PC-9 (cell line): ENCODE data around the gene TENM4. TPM values are rescaled to one million over a fixed set of nuclear protein-coding genes. Genes with fewer than 3 reads are reported as not detected.

Experiments
- BruUV-seq: library from RNA; stranded (reverse); fragments of 400-500 nt; replicated peaks from 2 replicates; lab custom pipeline; 2021; lab: Mats Ljungman, UMichigan
- CTCF ChIA-PET: fragments of 300-600 bp; sonication (Branson Sonifier 250); formaldehyde crosslinking; loops from one replicate; lab custom pipeline; 2022; ENCODE audit warnings: antibody characterized with exemption; lab: Charles Lee
- POLR2A ChIA-PET: fragments of 300-600 bp; sonication (Branson Sonifier 250); formaldehyde crosslinking; loops from one replicate; lab custom pipeline; 2022; ENCODE audit warnings: antibody characterized with exemption; ENCODE audit not compliant: unreplicated experiment; lab: Charles Lee
- DNase-seq, 2 experiments: peaks; one replicate each; pipeline versions ENCODE4 v3.0.0 to v3.0.0-alpha.2; 2015 to 2022; ENCODE audit warnings: mixed read lengths in 1 of 2
- H2AFZ ChIP-seq: fragments of 200-600 bp; sonication (generic); 2 replicates; pipeline ENCODE4 v1.8.1; 2017; ENCODE audit warnings: antibody characterized with exemption
- H3F3A ChIP-seq: fragments of 200-600 bp; sonication (generic); 2 replicates; pipeline ENCODE4 v1.8.1; 2017; ENCODE audit warnings: antibody characterized with exemption, mild to moderate bottlenecking, low read depth; ENCODE audit not compliant: insufficient read depth
- H3K27ac ChIP-seq: fragments of 200-600 bp; sonication (generic); 2 replicates; pipeline ENCODE4 v1.6.1; 2016; ENCODE audit warnings: mixed run types
- H3K27me3 ChIP-seq: fragments of 200-600 bp; sonication (generic); 2 replicates; pipeline ENCODE4 v1.6.1; 2016; ENCODE audit warnings: low read depth, mixed run types; ENCODE audit not compliant: insufficient read depth
- H3K36me3 ChIP-seq: fragments of 200-600 bp; sonication (generic); 2 replicates; pipeline ENCODE4 v1.6.1; 2016; ENCODE audit warnings: low read depth, mixed run types
- H3K4me1 ChIP-seq: fragments of 200-600 bp; sonication (generic); replicated peaks from 2 replicates; pipeline ENCODE4 v1.6.1; 2016; ENCODE audit warnings: mixed run types; ENCODE audit not compliant: insufficient read depth
- H3K4me2 ChIP-seq: fragments of 200-600 bp; sonication (generic); 2 replicates; pipeline ENCODE4 v1.6.1; 2017; ENCODE audit warnings: mixed run types
- H3K4me3 ChIP-seq: fragments of 200-600 bp; sonication (generic); 2 replicates; pipeline ENCODE4 v1.6.1; 2016; ENCODE audit warnings: mixed run types
- H3K79me2 ChIP-seq: fragments of 200-600 bp; sonication (generic); 2 replicates; pipeline ENCODE4 v1.6.1; 2017; ENCODE audit warnings: low read depth, mixed run types
- H3K9me2 ChIP-seq: fragments of 200-600 bp; sonication (generic); 2 replicates; pipeline ENCODE4 v1.8.1; 2017; ENCODE audit warnings: mild to moderate bottlenecking; ENCODE audit not compliant: insufficient read depth
- H3K9me3 ChIP-seq: fragments of 200-600 bp; sonication (generic); 2 replicates; pipeline ENCODE4 v1.8.1; 2016; ENCODE audit warnings: low read depth; ENCODE audit not compliant: insufficient read depth
- H4K20me1 ChIP-seq: fragments of 200-600 bp; sonication (generic); 2 replicates; pipeline ENCODE4 v1.8.1; 2017; ENCODE audit not compliant: insufficient read depth
- CTCF ChIP-seq: fragments of 200-600 bp; sonication (generic); conservative IDR thresholded peaks from 2 replicates; pipeline ENCODE4 v1.6.1; 2017; ENCODE audit warnings: mixed run types, antibody characterized with exemption, mild to moderate bottlenecking, moderate library complexity
- EZH2 ChIP-seq: fragments of 200-600 bp; sonication (generic); IDR thresholded peaks from 2 replicates; pipeline ENCODE4 v1.8.0; 2017; ENCODE audit warnings: antibody characterized with exemption, low read depth
- intact Hi-C: fragments of 100-400 bp; cut with micrococcal nuclease; formaldehyde crosslinking; loops from one replicate; pipeline ENCODE4 v1.10.0; 2022; ENCODE audit not compliant: unreplicated experiment
- total RNA-seq: library from RNA; stranded (reverse); gene quantifications from 2 replicates; pipeline ENCODE4 v1.2.3, GENCODE V29; 2021

Gene TENM4
- total RNA-seq, 1 experiment from 2014 or later = not detected

DNA sequence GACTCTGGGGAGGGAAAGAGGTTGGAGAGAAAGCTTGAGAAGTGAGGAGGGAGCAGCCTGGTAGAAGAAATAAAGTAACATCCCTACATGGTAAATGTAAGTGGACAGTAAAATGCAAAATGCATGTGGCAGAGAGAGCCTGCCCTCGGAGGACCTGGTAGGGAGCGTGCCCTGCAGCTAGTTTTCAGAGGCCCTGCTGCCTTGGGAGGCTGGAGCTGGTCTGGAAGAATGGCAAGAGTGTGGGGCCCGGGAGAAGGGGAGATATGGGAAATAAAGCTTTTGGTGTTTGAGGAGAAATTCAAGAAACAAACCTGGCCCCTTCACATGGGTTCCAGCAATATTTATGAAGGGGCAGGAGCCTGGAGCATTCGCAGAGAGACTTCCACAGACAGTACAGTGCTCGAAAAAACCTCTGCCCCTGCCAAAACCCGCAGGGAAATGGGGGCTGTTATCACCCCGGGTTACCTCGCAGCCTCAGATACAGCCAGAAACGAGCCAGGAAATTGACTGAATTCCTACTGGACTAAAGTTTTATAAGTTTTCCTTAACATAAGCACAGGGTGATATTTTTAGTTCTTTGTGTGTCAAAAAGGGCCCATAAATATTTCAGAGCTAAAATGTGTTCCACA lies 363.0 kb downstream of the TENM4 start:
- H3K27ac ChIP-seq = no peak overlapping the region
- intact Hi-C loops = no loop called here
- TF ChIP-seq CTCF (no peak), EZH2 (no peak)
- no TSS peak for BruUV-seq
- H3K79me2 ChIP-seq = no peaks in the 10 kb centered on the region
- no peak overlapping the region for H2AFZ ChIP-seq
- H3K9me3 ChIP-seq = no peaks in the 10 kb centered on the region
- 0 out of 2 replicates have a peak, but pooled peaks cover under 1% of the 10 kb centered on the region for H4K20me1 ChIP-seq
- H3F3A ChIP-seq = no peaks in the 10 kb centered on the region
- H3K4me2 ChIP-seq = no peak overlapping the region
- H3K4me3 ChIP-seq = no peak overlapping the region
- H3K4me1 ChIP-seq = no peaks in the 10 kb centered on the region
- peaks cover 49% of the 10 kb centered on the region for H3K27me3 ChIP-seq
- ChIA-PET POLR2A (no interaction called here), CTCF (no interaction called here)
- no peak for DNase-seq
- H3K9me2 ChIP-seq = no peaks in the 10 kb centered on the region
- H3K36me3 ChIP-seq = no peaks in the 10 kb centered on the region

GRCh38 chr11:79076526-79077115 lies 364.2 kb downstream of the TENM4 start:
- Histone ChIP-seq H3K36me3 (no peaks in the 10 kb centered on the region), H3K4me2 (no peak overlapping the region), H3K79me2 (no peaks in the 10 kb centered on the region), H3K9me3 (no peaks in the 10 kb centered on the region), H3K4me1 (no peaks in the 10 kb centered on the region), H3K27me3 (peaks cover 37% of the 10 kb centered on the region), H3K4me3 (no peak overlapping the region), H3F3A (no peaks in the 10 kb centered on the region), H3K27ac (no peak overlapping the region), H2AFZ (no peak overlapping the region), H4K20me1 (peaks cover 3% of the 10 kb centered on the region; the same call in 1 of the 2 replicates), H3K9me2 (no peaks in the 10 kb centered on the region)
- DNase-seq = peak in 1 of 2 experiments; percentile 26
- CTCF ChIA-PET = interaction anchor here (0.6 to 1.4 kb wide), 4 partner anchors 89 to 431 kb away, joined by 3 to 10 read pairs (median 4); no protein-coding TSS in a partner anchor
- intact Hi-C loops = loop anchor here (1.0 kb wide), 1 partner anchor 431 kb away; no protein-coding TSS in a partner anchor
- POLR2A ChIA-PET = no interaction called here
- no TSS peak for BruUV-seq
- TF ChIP-seq EZH2 = no peak
- TF ChIP-seq CTCF = peak; percentile 86

DNA sequence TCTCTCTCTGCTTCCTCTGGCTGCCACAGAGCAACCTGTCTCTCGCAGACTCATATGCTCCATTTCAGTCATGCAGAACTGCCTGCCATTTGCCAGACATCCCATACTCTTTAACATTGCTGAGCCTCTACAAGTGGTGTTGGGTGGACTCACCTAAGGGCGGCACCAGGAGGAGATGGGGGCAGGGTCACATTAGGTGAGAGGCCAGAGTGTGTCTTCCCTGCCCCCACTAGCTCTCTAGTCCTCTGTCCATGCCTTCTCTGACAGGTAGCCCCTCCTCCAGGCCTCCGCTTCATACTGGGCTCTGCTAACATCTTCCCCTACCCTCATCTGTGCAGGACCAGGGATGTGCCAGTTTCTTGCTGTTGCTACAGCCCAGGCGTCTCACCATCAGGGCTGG lies 366.3 kb downstream of the TENM4 start:
- no peak overlapping the region for H3K4me2 ChIP-seq
- intact Hi-C loops = no loop called here
- H2AFZ ChIP-seq = no peak overlapping the region
- TF ChIP-seq EZH2 = no peak
- TF ChIP-seq CTCF = no peak
- H3K9me2 ChIP-seq = no peaks in the 10 kb centered on the region
- H3K27ac ChIP-seq = no peak overlapping the region
- no peaks in the 10 kb centered on the region for H3K9me3 ChIP-seq
- no peaks in the 10 kb centered on the region for H3K79me2 ChIP-seq
- no peak overlapping the region for H3K4me3 ChIP-seq
- no peaks in the 10 kb centered on the region for H3K4me1 ChIP-seq
- BruUV-seq = no TSS peak
- H4K20me1 ChIP-seq = peaks cover 3% of the 10 kb centered on the region; the same call in 1 of the 2 replicates
- H3K27me3 ChIP-seq = peaks cover 36% of the 10 kb centered on the region
- POLR2A ChIA-PET = no interaction called here
- DNase-seq = no peak
- H3F3A ChIP-seq = no peaks in the 10 kb centered on the region
- no peaks in the 10 kb centered on the region for H3K36me3 ChIP-seq
- CTCF ChIA-PET = no interaction called here
